Spinal cord (tissue), 10 donors: ENCODE data around the gene TMEM127. TPM values are rescaled to one million over a fixed set of nuclear protein-coding genes. Genes with fewer than 3 reads are reported as not detected.
"Not testable (repeated sequence)": the region's sequence is repeated elsewhere in the genome, so short reads cannot be mapped to it uniquely, and the experiment has no call there.

Source experiments
- DNase-seq, 6 donors: peaks; one replicate each; pipeline versions ENCODE4 v3.0.0 to v3.0.0-alpha.2; 2013 to 2015; ENCODE audit warnings: low spot score in 6 of 6, low read depth in 4 of 6
- H3K27ac ChIP-seq: one replicate; pipeline ENCODE4 v1.5.1; 2013; ENCODE audit warnings: low read depth, low read length, control low read depth
- H3K27me3 ChIP-seq: one replicate; pipeline ENCODE4 v1.6.1; 2013; ENCODE audit warnings: low read length; ENCODE audit not compliant: control insufficient read depth, insufficient read depth
- H3K36me3 ChIP-seq: one replicate; pipeline ENCODE4 v1.6.1; 2013; ENCODE audit warnings: low read length; ENCODE audit not compliant: control insufficient read depth, insufficient read depth
- H3K4me1 ChIP-seq: one replicate; pipeline ENCODE4 v1.6.1; 2013; ENCODE audit warnings: low read length; ENCODE audit not compliant: control insufficient read depth, insufficient read depth
- H3K4me3 ChIP-seq: one replicate; pipeline ENCODE4 v1.5.1; 2013; ENCODE audit warnings: low read depth, low read length, control low read depth
- H3K9me3 ChIP-seq: one replicate; pipeline ENCODE4 v1.6.1; 2013; ENCODE audit warnings: low read length; ENCODE audit not compliant: control insufficient read depth, insufficient read depth
- WGBS: methylation state at CpG from one replicate; pipeline ENCODE4 v1.1.5; 2013; ENCODE audit warnings: missing lambda C conversion rate; ENCODE audit not compliant: insufficient coverage; 5-methylcytosine and 5-hydroxymethylcytosine counted together
- polyA plus RNA-seq, 2 donors: library from polyadenylated mRNA; unstranded; fragments of 120-200 nt; gene quantifications; one replicate each; pipeline ENCODE4 v1.2.1, GENCODE V29; 2013; ENCODE audit not compliant: insufficient read length in 2 of 2
- total RNA-seq, 2 donors: library from RNA; depleted of rRNA in 1 of 2; stranded (reverse); fragments of 120-200 nt in 1 of 2; fragments of >200 nt in 1 of 2; gene quantifications; one replicate each; pipeline versions ENCODE4 v1.2.3 to v1.2.4, GENCODE V29; 2013 to 2014
- donor health status: healthy.

The TMEM127 gene
- total and polyA plus RNA-seq, 4 donors, result 21.2 to 64.3 (median 43.5) TPM

DNA sequence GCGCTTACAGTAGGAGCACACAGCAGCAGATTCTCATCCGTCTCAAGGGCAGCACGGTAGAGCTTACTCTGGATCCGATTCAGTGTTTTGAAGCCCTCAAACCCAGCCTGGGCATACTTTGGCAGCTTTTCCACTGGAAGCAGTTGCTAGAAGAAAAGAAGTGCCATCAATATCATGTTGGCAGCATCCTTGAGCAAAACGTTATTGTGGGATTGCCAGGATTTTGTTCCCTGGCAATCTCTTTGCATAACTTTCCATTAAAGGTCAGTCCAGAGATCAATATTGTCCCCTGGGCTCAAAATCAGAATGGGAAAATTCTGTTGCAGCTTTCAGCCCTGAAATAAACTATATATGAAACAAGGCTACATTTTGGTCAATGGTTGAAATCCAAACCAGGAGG, 31.1 kb upstream of the TMEM127 start:
- Histone ChIP-seq H3K36me3 (peaks cover 63% of the 10 kb centered on the region), H3K27ac (no peak overlapping the region), H3K4me3 (no peak overlapping the region), H3K27me3 (no peaks in the 10 kb centered on the region), H3K9me3 (no peaks in the 10 kb centered on the region), H3K4me1 (no peaks in the 10 kb centered on the region)
- WGBS, result 85% methylated on average over 5 of the region's 5 CpGs
- no peak for DNase-seq

DNA sequence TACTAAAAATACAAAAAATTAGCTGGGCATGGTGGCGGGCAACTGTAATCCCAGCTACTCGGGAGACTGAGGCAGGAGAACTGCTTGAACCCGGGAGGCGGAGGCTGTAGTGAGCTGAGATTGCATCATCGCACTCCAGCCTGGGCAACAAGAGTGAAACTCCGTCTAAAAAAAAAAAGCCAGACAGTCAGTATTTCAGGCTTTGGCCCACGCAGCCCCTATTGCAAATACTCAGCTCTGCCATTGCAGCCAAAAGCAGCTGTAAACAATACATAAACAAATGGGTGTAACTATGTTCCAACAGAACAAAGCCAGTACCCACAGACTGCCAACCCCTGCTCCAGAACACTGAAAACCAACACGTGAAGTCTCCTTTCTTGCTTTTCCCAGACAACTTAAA, 28.5 kb upstream of the TMEM127 start:
- H3K9me3 ChIP-seq, H3K4me1 ChIP-seq, H3K27ac ChIP-seq, H3K27me3 ChIP-seq, H3K4me3 ChIP-seq, DNase-seq: not testable (repeated sequence)
- H3K36me3 ChIP-seq, result peaks cover 68% of the 10 kb centered on the region
- WGBS, result 93% methylated on average over 6 of the region's 8 CpGs

DNA sequence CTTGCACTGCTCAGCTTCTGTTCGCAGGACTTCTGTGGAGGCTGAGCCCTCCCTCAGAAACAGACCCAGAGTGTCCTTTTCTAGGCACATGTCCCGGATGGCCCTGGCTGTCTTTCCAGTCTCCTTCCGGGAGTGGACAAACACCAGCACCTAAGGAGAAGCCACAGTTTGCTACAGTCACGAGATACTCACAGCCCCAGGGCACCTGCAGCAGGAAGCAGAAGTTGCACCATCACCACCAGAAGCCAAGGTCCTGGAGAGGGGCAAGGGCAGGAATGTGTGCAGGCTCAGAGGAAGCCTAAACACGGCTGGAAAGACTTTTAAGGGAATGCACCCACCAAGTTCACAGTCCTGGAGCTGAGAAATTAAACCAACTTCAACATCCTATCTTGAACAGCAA, 26.0 kb upstream of the TMEM127 start:
- DNase-seq, result no peak
- Histone ChIP-seq H3K27me3 (no peaks in the 10 kb centered on the region), H3K4me1 (no peaks in the 10 kb centered on the region), H3K4me3 (no peak overlapping the region), H3K36me3 (peaks cover 74% of the 10 kb centered on the region), H3K27ac (no peak overlapping the region), H3K9me3 (no peaks in the 10 kb centered on the region)
- 100% methylated on average over 4 of the region's 5 CpGs for WGBS

DNA sequence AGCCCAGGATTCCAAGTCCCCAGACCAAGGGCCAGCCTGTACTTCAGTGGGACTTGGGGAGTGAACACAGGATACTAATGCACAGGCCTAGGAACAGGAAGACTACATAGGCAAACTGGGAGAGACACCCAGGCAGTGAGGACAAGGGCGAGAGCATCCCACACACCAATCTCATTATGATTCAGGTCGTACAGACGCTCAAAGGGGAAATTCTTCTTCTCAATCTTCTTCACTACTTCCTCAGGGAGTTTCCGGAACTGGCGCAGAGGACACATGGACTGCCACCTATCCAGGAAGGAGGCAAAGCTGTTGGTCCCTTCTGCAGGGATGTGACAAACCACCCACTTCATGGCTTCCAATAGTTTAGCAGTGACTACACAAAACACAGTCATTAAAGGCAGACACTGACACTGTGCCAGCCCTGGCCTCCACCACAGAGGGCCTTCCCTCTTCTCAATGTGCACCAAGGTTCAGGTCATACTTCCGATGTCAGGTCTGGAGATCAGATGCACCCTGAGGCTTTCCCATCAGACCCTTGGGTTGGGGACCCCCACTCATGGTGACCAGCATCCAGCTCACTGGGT, 21.6 kb upstream of the TMEM127 start:
- no peak for DNase-seq
- Histone ChIP-seq H3K9me3 (no peaks in the 10 kb centered on the region), H3K36me3 (peaks cover 94% of the 10 kb centered on the region), H3K27ac (no peak overlapping the region), H3K4me1 (no peaks in the 10 kb centered on the region), H3K27me3 (no peaks in the 10 kb centered on the region), H3K4me3 (no peak overlapping the region)
- 90% methylated on average over 6 of the region's 6 CpGs for WGBS

DNA sequence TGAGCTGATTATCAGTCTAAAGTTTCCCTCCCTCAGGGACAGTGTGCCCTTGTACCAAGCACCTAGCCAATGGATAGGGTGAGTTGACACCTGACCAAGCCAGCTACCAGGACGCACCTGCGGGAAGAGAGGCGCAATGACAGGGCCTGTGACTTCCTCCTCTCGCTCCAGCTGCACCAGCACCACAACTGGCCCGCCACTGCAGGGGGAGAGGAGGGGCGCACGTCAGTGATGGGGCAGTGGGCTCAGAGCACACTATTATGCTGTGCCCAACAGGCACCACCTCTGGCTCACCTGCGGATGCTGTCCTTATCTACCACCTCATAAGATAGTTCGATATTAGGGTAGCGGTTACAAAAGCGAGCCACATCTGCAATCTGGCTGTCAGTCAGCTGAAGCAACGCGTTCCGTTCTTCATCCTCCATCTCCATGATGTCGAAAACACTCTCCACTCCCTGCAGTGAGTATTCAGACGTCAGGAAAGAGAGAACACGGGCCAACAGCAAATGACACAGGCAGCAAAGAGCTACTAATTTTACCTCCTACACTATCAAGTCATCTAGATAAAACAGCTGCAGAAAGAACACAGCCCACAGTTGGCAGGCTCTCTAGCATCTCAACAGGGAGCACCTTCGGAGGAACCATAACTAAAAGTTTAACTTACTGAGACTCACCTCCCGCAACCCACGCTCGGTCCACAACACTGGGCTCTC, 11.1 kb upstream of the TMEM127 start:
- H3K27me3 ChIP-seq, result no peaks in the 10 kb centered on the region
- peaks cover 87% of the 10 kb centered on the region for H3K36me3 ChIP-seq
- H3K4me3 ChIP-seq, result no peak overlapping the region
- no peak for DNase-seq
- no peak overlapping the region for H3K27ac ChIP-seq
- no peaks in the 10 kb centered on the region for H3K4me1 ChIP-seq
- WGBS, result 92% methylated on average over 14 of the region's 21 CpGs
- H3K9me3 ChIP-seq, result no peaks in the 10 kb centered on the region

DNA sequence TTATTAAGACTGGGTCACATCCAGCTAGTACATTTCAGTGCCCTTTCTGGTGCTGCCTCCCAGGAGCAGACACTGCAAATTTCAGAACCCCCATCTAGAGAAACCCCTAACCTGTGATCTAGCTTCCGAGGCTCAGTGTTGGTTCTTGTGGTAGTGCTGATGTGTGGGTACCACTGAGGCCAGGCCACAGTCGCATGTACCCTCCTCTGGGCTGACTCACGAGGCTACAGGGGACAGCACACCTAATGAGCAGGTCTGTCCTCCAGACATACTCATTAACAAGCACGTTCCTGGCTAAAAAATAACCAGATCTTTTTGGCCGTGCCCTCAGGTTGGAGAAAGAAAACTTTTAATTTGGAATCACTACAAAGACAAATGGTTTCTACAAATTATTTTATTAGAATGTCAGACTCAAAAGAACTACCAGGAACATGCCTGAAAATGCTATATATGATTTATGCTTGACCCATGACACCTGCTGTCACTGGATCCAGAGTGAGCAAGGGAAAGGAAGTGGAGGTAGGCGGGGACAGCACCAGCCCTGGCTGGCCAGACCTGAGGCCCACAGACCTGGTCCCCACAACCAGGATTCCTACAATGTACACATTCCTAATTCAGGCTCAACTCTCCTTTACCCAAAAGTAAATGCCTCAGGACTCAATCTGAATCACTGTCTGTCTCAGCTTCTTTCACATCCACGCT, 8.7 kb upstream of the TMEM127 start:
- H3K4me1 ChIP-seq, result no peaks in the 10 kb centered on the region
- DNase-seq, result no peak
- H3K36me3 ChIP-seq, result peaks cover 80% of the 10 kb centered on the region
- WGBS, result 100% methylated on average over 4 of the region's 7 CpGs
- no peak overlapping the region for H3K27ac ChIP-seq
- H3K9me3 ChIP-seq, result no peaks in the 10 kb centered on the region
- H3K4me3 ChIP-seq, result no peak overlapping the region
- no peaks in the 10 kb centered on the region for H3K27me3 ChIP-seq

DNA sequence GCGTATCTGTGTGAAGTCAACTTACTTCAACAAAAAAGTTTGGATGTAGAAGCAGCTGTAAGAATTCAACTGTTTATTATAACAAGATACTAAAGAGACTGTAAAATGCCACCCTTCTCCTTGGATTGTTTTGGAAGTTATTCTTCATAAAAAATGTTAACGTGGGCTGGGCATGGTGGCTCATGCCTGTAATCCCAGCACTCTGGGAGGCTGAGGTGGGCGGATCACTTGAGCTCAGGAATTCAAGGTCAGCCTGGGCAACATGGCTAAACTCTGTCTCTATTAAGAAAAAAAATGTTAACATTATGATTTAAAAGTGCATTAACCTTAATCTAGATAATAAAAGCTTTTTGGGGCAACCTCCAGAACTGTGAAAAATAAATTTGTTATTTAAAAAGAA, 8.0 kb upstream of the TMEM127 start:
- Histone ChIP-seq H3K27me3 (no peaks in the 10 kb centered on the region), H3K4me3 (no peak overlapping the region), H3K36me3 (peaks cover 80% of the 10 kb centered on the region), H3K27ac (no peak overlapping the region), H3K9me3 (no peaks in the 10 kb centered on the region), H3K4me1 (no peaks in the 10 kb centered on the region)
- DNase-seq, result no peak
- no CpG with 5 or more reads among the region's 3 CpGs for WGBS

DNA sequence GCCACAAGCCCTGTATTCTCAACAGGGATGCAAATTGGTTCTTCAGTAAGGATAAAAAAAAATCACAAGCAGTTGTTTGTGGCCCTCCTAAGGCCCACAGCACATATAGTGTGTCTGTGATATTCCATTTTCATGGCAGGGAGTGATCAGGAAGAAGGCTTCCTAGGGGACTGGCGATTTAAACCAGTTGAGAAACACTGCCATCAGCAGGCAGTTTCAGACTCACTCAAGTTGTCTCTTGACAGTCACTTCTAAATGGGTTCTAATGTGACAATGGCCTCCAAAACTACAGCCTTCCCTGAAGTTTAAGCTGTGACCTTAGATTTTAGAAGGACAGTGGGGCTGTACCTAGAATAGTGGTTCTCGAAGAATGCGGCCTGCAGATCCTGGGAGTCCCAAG, 6.2 kb upstream of the TMEM127 start:
- 93% methylated on average over 2 of the region's 3 CpGs for WGBS
- Histone ChIP-seq H3K36me3 (peaks cover 80% of the 10 kb centered on the region), H3K27ac (no peak overlapping the region), H3K9me3 (no peaks in the 10 kb centered on the region), H3K4me3 (no peak overlapping the region), H3K27me3 (no peaks in the 10 kb centered on the region), H3K4me1 (peaks cover 7% of the 10 kb centered on the region)
- peak in 1 of 6 donors; percentile 19 for DNase-seq

DNA sequence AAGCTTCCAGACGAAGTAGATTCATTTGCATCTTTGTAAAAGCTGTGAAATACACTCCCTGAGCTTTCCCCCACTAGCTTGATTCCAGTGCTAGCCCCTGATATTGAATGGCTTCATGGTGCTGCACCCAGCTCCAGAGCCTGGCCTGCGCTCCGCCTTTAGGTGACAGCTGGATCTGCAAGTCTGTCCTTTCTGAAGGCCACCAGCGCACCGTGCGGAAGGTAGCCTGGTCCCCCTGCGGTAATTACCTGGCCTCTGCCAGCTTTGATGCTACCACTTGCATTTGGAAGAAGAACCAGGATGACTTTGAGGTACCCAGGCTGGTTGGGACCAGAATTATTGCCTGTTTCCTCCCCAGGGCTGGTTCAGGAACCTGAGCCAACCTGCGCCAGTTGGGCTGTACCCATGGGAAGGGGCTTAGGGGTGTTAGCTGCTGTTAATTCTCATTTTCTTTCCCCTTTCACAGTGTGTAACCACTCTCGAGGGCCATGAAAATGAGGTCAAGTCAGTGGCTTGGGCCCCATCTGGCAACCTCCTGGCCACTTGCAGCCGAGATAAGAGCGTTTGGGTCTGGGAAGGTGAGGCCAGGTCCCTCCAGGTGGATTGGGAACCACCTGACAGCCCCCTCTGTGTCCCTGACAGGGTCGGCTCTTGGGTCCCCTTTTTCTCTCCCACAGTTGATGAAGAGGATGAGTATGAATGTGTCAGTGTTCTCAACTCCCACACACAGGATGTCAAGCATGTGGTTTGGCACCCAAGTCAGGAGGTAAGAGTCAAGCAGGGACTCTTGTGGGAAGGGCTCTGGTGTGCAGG, 1.6 kb upstream of the TMEM127 start:
- Histone ChIP-seq H3K9me3 (no peaks in the 10 kb centered on the region), H3K4me1 (peaks cover 22% of the 10 kb centered on the region), H3K27me3 (no peaks in the 10 kb centered on the region), H3K4me3 (peak overlapping the region; percentile 96), H3K36me3 (peaks cover 52% of the 10 kb centered on the region), H3K27ac (no peak overlapping the region)
- WGBS, result 78% methylated on average over 11 of the region's 12 CpGs
- DNase-seq, result peak in 1 of 6 donors; percentile 14
